Stimulated activated CD4-positive, alpha-beta T cell treated with anti-CD3 and anti-CD28 coated beads, Interleukin-4, amount 100 ng/mL, for 4 hours (primary cell): Measurements from ENCODE around the gene PCGF5.
"Not testable (repeated sequence)": the region's sequence is repeated elsewhere in the genome, so short reads cannot be mapped to it uniquely, and the experiment has no call there.

ENCODE experiments used
- DNase-seq, 2 experiments: peaks; one replicate each; pipeline ENCODE4 v3.0.0-alpha.2; 2020

The PCGF5 gene

GRCh38 chr10:91287912-91288311 is 67.4 kb downstream of the PCGF5 start:
- DNase-seq = no peak

- DNase-seq = no peak
Observed at GRCh38 chr10:91289305-91289704, 68.8 kb downstream of the PCGF5 start.

- no peak for DNase-seq
Observed at GRCh38 chr10:91290607-91291006, 70.1 kb downstream of the PCGF5 start.

GRCh38 chr10:91294134-91294906 is 73.9 kb downstream of the PCGF5 start:
- DNase-seq = no peak

- no peak for DNase-seq
Observed at GRCh38 chr10:91295346-91295745, 74.9 kb downstream of the PCGF5 start.

GRCh38 chr10:91296471-91296870 is 76.0 kb downstream of the PCGF5 start:
- no peak for DNase-seq

- DNase-seq = peak; percentile 70 to 71
Observed at GRCh38 chr10:91298224-91298871, 77.9 kb downstream of the PCGF5 start.

- DNase-seq = no peak
Observed at GRCh38 chr10:91299999-91300575, 79.6 kb downstream of the PCGF5 start.

- DNase-seq = not testable (repeated sequence)
Observed at GRCh38 chr10:91302946-91303345, 82.5 kb downstream of the PCGF5 start.

- not testable (repeated sequence) for DNase-seq
Observed at GRCh38 chr10:91305979-91306378, 85.5 kb downstream of the PCGF5 start.

- no peak for DNase-seq
Observed at GRCh38 chr10:91307489-91307888, 87.0 kb downstream of the PCGF5 start.

- DNase-seq = no peak
Observed at GRCh38 chr10:91309711-91310110, 89.2 kb downstream of the PCGF5 start.

GRCh38 chr10:91311601-91312381 is 91.3 kb downstream of the PCGF5 start:
- no peak for DNase-seq

- no peak for DNase-seq
Observed at GRCh38 chr10:91312382-91312733, 91.9 kb downstream of the PCGF5 start.

GRCh38 chr10:91313796-91314485 is 93.5 kb downstream of the PCGF5 start:
- no peak for DNase-seq

- DNase-seq = no peak
Observed at GRCh38 chr10:91316486-91316885, 96.0 kb downstream of the PCGF5 start.

GRCh38 chr10:91317541-91317940 is 97.1 kb downstream of the PCGF5 start:
- DNase-seq = no peak

- DNase-seq = no peak
Observed at GRCh38 chr10:91319336-91319735, 98.9 kb downstream of the PCGF5 start.

- not testable (repeated sequence) for DNase-seq
Observed at GRCh38 chr10:91323293-91323905, 102.9 kb downstream of the PCGF5 start.

- DNase-seq = no peak
Observed at GRCh38 chr10:91328320-91328984, 108.0 kb downstream of the PCGF5 start.
